Mesothelial cell of epicardium (in vitro differentiated cells): ENCODE measurements around the gene PDGFRB. TPM values are rescaled to one million over a fixed set of nuclear protein-coding genes. Genes with fewer than 3 reads are reported as not detected.

Source experiments
- DNase-seq, 2 experiments: peaks; one replicate each; pipeline ENCODE4 v3.0.0; 2021; ENCODE audit warnings: low spot score in 2 of 2; ENCODE audit not compliant: unreplicated experiment in 2 of 2
- H3K27ac Mint-ChIP-seq: 2 replicates; pipeline ENCODE4 v1.8.0; 2021; ENCODE audit warnings: mixed read lengths
- H3K27me3 Mint-ChIP-seq: 2 replicates; pipeline ENCODE4 v1.8.0; 2021; ENCODE audit warnings: low read depth, mixed read lengths
- H3K36me3 Mint-ChIP-seq: 2 replicates; pipeline ENCODE4 v1.8.0; 2021; ENCODE audit warnings: mixed read lengths
- H3K4me1 Mint-ChIP-seq: 2 replicates; pipeline ENCODE4 v1.8.0; 2021; ENCODE audit warnings: mixed read lengths
- H3K4me3 Mint-ChIP-seq: 2 replicates; pipeline ENCODE4 v1.8.0; 2021; ENCODE audit warnings: mild to moderate bottlenecking, moderate library complexity, mixed read lengths
- H3K9me3 Mint-ChIP-seq: 2 replicates; pipeline ENCODE4 v1.8.0; 2021; ENCODE audit warnings: mixed read lengths
- total RNA-seq: library from RNA; stranded (reverse); gene quantifications from 3 replicates; pipeline ENCODE4 v1.2.1, GENCODE V29; 2021
- TF ChIP-seq, protein P1 (sequence below): fragments of 200-600 bp; sonication (generic); IDR thresholded peaks from one replicate; pipeline ENCODE4 v1.5.0; 2021; ENCODE audit warnings: antibody characterized with exemption; ENCODE audit not compliant: unreplicated experiment

The PDGFRB gene
- total RNA-seq, 1 donor from 2014 or later = 100 TPM

DNA sequence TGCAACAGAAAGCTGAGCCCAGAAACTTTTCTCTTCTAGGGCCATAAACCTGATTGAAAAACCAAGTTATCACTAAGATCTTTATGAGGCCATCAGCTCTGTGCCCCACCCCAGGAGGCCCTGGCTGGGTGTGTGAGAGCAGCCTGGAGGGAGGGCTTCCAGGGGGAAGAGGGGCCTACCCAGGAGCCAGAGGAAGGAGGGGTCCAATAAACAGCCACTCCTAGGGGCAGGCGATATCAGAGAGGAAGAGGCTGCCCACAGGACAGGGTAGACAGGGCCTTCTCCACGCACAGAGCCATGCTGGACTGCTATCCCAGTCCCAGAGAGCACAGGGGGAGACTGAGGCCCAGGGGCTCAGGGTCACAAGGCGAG is 6.5 kb upstream of the PDGFRB start:
- peaks cover 17% of the 10 kb centered on the region for H3K27me3 Mint-ChIP-seq
- no peak overlapping the region for H3K4me3 Mint-ChIP-seq
- TF ChIP-seq, protein P1, sequence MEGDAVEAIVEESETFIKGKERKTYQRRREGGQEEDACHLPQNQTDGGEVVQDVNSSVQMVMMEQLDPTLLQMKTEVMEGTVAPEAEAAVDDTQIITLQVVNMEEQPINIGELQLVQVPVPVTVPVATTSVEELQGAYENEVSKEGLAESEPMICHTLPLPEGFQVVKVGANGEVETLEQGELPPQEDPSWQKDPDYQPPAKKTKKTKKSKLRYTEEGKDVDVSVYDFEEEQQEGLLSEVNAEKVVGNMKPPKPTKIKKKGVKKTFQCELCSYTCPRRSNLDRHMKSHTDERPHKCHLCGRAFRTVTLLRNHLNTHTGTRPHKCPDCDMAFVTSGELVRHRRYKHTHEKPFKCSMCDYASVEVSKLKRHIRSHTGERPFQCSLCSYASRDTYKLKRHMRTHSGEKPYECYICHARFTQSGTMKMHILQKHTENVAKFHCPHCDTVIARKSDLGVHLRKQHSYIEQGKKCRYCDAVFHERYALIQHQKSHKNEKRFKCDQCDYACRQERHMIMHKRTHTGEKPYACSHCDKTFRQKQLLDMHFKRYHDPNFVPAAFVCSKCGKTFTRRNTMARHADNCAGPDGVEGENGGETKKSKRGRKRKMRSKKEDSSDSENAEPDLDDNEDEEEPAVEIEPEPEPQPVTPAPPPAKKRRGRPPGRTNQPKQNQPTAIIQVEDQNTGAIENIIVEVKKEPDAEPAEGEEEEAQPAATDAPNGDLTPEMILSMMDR = no peak
- DNase-seq = no peak
- peaks cover 46% of the 10 kb centered on the region for H3K4me1 Mint-ChIP-seq
- H3K27ac Mint-ChIP-seq = peak overlapping the region; percentile 43
- no peaks in the 10 kb centered on the region for H3K9me3 Mint-ChIP-seq
- no peaks in the 10 kb centered on the region for H3K36me3 Mint-ChIP-seq

DNA sequence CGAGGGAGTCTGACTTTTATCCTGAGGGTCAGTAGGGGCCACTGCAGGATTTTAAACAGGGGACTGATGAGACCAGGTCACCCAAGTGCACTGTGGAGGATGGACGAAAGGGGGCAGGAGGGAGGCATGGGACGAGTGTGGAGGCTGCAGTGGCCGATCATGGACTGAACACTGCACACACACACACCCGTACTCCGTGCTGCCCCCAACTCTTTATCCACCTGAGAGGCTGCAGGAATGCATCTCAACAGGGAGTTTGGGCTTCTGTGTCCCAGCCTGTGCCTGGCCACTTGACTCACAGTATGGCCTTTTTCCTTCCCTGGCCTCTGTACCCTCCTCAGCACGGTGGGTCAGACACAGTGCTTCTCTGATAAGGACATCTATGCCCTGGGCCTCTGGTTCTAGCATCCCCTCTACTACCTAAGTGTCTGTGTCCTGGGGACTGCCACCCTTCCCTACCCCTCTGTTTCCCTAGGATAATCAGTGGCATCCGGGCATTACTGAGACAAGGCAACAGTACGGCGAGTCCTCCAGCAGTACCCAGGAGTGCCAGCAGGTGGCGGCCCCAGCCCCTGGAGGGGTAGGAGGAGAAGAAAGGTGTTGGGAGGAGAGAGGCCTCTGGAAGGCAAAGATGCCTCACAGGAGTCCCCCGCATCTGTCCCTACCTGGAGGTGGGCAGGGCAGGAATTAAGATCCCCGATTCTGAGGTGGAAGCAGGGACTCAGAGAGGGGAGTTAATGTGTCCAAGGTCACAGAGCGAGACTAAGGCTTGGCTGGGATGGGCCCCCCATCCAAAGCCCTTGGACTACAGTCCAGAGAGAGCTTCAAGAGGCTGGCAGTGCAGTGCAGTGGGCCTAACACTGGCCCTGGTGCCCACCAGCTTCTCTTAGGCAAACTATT is 5.8 kb upstream of the PDGFRB start:
- Mint-ChIP-seq H3K27ac (peak overlapping the region; percentile 83), H3K9me3 (no peaks in the 10 kb centered on the region), H3K27me3 (peaks cover 16% of the 10 kb centered on the region), H3K36me3 (no peaks in the 10 kb centered on the region), H3K4me3 (no peak overlapping the region), H3K4me1 (peaks cover 49% of the 10 kb centered on the region)
- DNase-seq = peak in 1 of 2 experiments; percentile 94
- TF ChIP-seq, protein P1 = peak; percentile 84

DNA sequence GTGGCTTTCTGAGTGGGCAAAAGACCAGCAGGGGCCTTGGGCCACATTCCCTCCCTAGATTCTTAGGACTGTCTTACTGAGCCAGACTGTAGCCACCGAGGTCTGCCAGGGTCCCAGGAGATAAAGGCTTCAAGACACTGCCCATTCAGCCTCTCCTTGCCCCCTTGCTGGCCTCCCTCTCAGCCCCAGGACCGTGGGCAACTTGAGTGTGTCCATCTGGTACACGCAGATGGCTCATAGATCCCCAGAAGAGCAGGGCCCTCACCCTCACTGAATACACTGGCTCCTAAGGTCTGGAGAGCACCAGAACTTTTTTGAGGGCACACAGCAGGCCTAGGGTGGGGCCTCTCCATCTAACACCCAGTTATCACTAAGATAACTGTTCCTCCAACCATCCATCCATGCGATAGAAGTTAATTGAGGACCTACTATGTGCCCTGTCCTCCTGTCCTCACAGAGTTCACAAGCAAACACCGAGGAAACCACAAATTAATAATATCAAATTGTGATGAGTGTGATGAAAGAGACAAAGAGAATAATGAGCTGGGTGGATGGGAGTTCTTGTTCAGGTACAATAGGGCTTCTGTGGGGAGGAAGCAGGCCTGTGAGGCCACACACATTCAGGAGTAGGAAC is 4.9 kb upstream of the PDGFRB start:
- Mint-ChIP-seq H3K4me1 (peaks cover 52% of the 10 kb centered on the region), H3K27ac (peak overlapping the region; percentile 87), H3K4me3 (no peak overlapping the region), H3K27me3 (peaks cover 8% of the 10 kb centered on the region), H3K36me3 (no peaks in the 10 kb centered on the region), H3K9me3 (no peaks in the 10 kb centered on the region)
- no peak for DNase-seq
- TF ChIP-seq, protein P1 = no peak

DNA sequence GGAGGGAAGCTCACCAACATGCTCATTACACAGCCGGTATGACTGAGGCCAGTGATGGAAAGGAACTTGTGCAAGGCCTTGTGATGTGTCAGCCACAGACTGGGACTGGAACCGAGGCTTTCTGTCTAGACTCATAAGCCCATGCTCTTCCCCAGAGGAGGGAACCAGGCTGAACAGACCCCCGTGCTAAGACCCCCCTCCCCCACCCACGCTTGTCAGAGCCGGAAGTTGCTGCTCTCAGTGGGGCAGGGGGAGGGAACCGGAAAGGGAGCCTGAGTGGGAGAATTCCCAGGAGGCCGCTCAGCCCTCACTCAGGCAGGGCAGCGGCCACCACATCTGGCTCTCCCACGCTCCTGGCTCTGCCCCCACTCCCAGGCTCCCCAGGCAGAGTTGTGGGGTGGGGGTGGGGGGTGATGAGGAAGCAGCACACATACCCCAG is 4.1 kb upstream of the PDGFRB start:
- no peaks in the 10 kb centered on the region for H3K9me3 Mint-ChIP-seq
- H3K36me3 Mint-ChIP-seq = no peaks in the 10 kb centered on the region
- no peaks in the 10 kb centered on the region for H3K27me3 Mint-ChIP-seq
- H3K4me1 Mint-ChIP-seq = peaks cover 55% of the 10 kb centered on the region
- no peak for DNase-seq
- TF ChIP-seq, protein P1 = no peak
- no peak overlapping the region for H3K4me3 Mint-ChIP-seq
- H3K27ac Mint-ChIP-seq = peak overlapping the region; percentile 87

DNA sequence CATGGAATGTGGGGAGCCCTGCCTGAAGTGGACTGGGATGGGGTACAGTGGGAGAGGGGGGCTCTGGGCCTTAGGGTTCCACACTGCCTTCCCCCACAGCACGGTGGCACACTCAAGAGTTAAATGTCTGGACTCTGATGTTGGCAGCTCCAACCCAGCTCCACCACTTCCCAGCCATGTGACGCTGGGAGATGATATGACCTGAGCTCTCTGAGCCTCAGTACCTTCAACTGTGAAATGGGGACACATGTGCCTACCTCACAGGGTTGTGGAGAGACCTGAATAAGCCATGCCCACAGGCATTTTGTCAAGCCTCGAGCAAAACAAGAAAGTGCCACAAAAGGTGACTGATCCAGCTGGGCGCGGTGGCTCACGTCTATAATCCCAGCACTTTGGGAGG is 3.4 kb upstream of the PDGFRB start:
- peaks cover 54% of the 10 kb centered on the region for H3K4me1 Mint-ChIP-seq
- no peak for DNase-seq
- H3K36me3 Mint-ChIP-seq = no peaks in the 10 kb centered on the region
- H3K27me3 Mint-ChIP-seq = no peaks in the 10 kb centered on the region
- no peak overlapping the region for H3K27ac Mint-ChIP-seq
- TF ChIP-seq, protein P1 = no peak
- H3K9me3 Mint-ChIP-seq = no peaks in the 10 kb centered on the region
- no peak overlapping the region for H3K4me3 Mint-ChIP-seq
